Measurements from ENCODE around the gene FGF4. TPM values are rescaled to one million over a fixed set of nuclear protein-coding genes. Genes with fewer than 3 reads are reported as not detected.

The FGF4 gene
- total RNA-seq, 1 donor from 2014 or later = not detected

GRCh38 chr11:69791276-69792180 lies 16.4 kb upstream of the FGF4 start:
- Histone ChIP-seq H3K27me3 (ENCODE audit: control insufficient read depth, insufficient read depth, low read length) (no peaks in the 10 kb centered on the region), H3K36me3 (ENCODE audit: control insufficient read depth, insufficient read depth, low read length) (no peaks in the 10 kb centered on the region), H3K4me3 (ENCODE audit: low read depth, low read length) (no peak overlapping the region)
- TF ChIP-seq CTCF (IDR thresholded peaks at IDR 0.05; ENCODE audit: insufficient read depth, low read length, poor library complexity, severe bottlenecking) = no peak
- DNase-seq (ENCODE audit: low read depth) = peak; percentile 58

GRCh38 chr11:69788956-69789355 lies 13.8 kb upstream of the FGF4 start:
- no peak for TF ChIP-seq CTCF (IDR thresholded peaks at IDR 0.05; ENCODE audit: insufficient read depth, low read length, poor library complexity, severe bottlenecking)
- no peaks in the 10 kb centered on the region for H3K36me3 ChIP-seq (ENCODE audit: control insufficient read depth, insufficient read depth, low read length)
- DNase-seq (ENCODE audit: low read depth) = no peak
- no peaks in the 10 kb centered on the region for H3K27me3 ChIP-seq (ENCODE audit: control insufficient read depth, insufficient read depth, low read length)
- H3K4me3 ChIP-seq (ENCODE audit: low read depth, low read length) = no peak overlapping the region

GRCh38 chr11:69787906-69788305 lies 12.8 kb upstream of the FGF4 start:
- Histone ChIP-seq H3K36me3 (ENCODE audit: control insufficient read depth, insufficient read depth, low read length) (no peaks in the 10 kb centered on the region), H3K4me3 (ENCODE audit: low read depth, low read length) (no peak overlapping the region), H3K27me3 (ENCODE audit: control insufficient read depth, insufficient read depth, low read length) (no peaks in the 10 kb centered on the region)
- no peak for DNase-seq (ENCODE audit: low read depth)
- no peak for TF ChIP-seq CTCF (IDR thresholded peaks at IDR 0.05; ENCODE audit: insufficient read depth, low read length, poor library complexity, severe bottlenecking)

GRCh38 chr11:69787457-69787856 lies 12.3 kb upstream of the FGF4 start:
- no peak for DNase-seq (ENCODE audit: low read depth)
- TF ChIP-seq CTCF (IDR thresholded peaks at IDR 0.05; ENCODE audit: insufficient read depth, low read length, poor library complexity, severe bottlenecking) = no peak
- no peaks in the 10 kb centered on the region for H3K36me3 ChIP-seq (ENCODE audit: control insufficient read depth, insufficient read depth, low read length)
- no peak overlapping the region for H3K4me3 ChIP-seq (ENCODE audit: low read depth, low read length)
- no peaks in the 10 kb centered on the region for H3K27me3 ChIP-seq (ENCODE audit: control insufficient read depth, insufficient read depth, low read length)

GRCh38 chr11:69781241-69781640 lies 6.1 kb upstream of the FGF4 start:
- H3K36me3 ChIP-seq (ENCODE audit: control insufficient read depth, insufficient read depth, low read length) = no peaks in the 10 kb centered on the region
- DNase-seq (ENCODE audit: low read depth) = no peak

More at GRCh38 chr11:69781241-69781640, 6.1 kb upstream of the FGF4 start:
- Histone ChIP-seq H3K4me3 (ENCODE audit: low read depth, low read length) (no peak overlapping the region), H3K27me3 (ENCODE audit: control insufficient read depth, insufficient read depth, low read length) (peaks cover 19% of the 10 kb centered on the region)
- no peak for TF ChIP-seq CTCF (IDR thresholded peaks at IDR 0.05; ENCODE audit: insufficient read depth, low read length, poor library complexity, severe bottlenecking)
